Measurements from ENCODE around the gene AHCTF1.

AHCTF1 gene

GRCh38 chr1:246931549-246932365 is at the start of gene AHCTF1:
AHCTF1 (minus strand) TSS chr1:246931948; CDS start chr1:246918370, 13,578 bp downstream.
- peak; percentile 86 for DNase-seq (ENCODE audit: low read depth, low spot score)

GRCh38 chr1:246978785-246979184 is 47.0 kb upstream of the AHCTF1 start:
- DNase-seq (ENCODE audit: low read depth, low spot score): no peak

GRCh38 chr1:246978281-246978680 is 46.5 kb upstream of the AHCTF1 start:
- DNase-seq (ENCODE audit: low read depth, low spot score): no peak

GRCh38 chr1:246971969-246972368 is 40.2 kb upstream of the AHCTF1 start:
- no peak for DNase-seq (ENCODE audit: low read depth, low spot score)

- DNase-seq (ENCODE audit: low read depth, low spot score): no peak
These were observed 39.5 kb upstream of the AHCTF1 start for GRCh38 chr1:246971090-246971721.

GRCh38 chr1:246969621-246970020 is 37.9 kb upstream of the AHCTF1 start:
- DNase-seq (ENCODE audit: low read depth, low spot score): no peak

- no peak for DNase-seq (ENCODE audit: low read depth, low spot score)
These were observed 34.8 kb upstream of the AHCTF1 start for GRCh38 chr1:246966502-246966901.

GRCh38 chr1:246959944-246960693 is 28.4 kb upstream of the AHCTF1 start:
- no peak for DNase-seq (ENCODE audit: low read depth, low spot score)

- no peak for DNase-seq (ENCODE audit: low read depth, low spot score)
These were observed 22.4 kb upstream of the AHCTF1 start for GRCh38 chr1:246954126-246954525.

GRCh38 chr1:246951413-246951812 is 19.7 kb upstream of the AHCTF1 start:
- no peak for DNase-seq (ENCODE audit: low read depth, low spot score)

- DNase-seq (ENCODE audit: low read depth, low spot score): no peak
These were observed 18.2 kb upstream of the AHCTF1 start for GRCh38 chr1:246949956-246950355.

GRCh38 chr1:246947255-246947654 is 15.5 kb upstream of the AHCTF1 start:
- no peak for DNase-seq (ENCODE audit: low read depth, low spot score)

- no peak for DNase-seq (ENCODE audit: low read depth, low spot score)
These were observed 14.6 kb upstream of the AHCTF1 start for GRCh38 chr1:246946366-246946765.

- no peak for DNase-seq (ENCODE audit: low read depth, low spot score)
These were observed 3.0 kb upstream of the AHCTF1 start for GRCh38 chr1:246934765-246935164.

GRCh38 chr1:246933893-246934292 is 2.1 kb upstream of the AHCTF1 start:
- DNase-seq (ENCODE audit: low read depth, low spot score): no peak

GRCh38 chr1:246932366-246932700 is 585 bp upstream of the AHCTF1 start:
- no peak for DNase-seq (ENCODE audit: low read depth, low spot score)

GRCh38 chr1:246930830-246931548 is 759 bp downstream of the AHCTF1 start:
- DNase-seq (ENCODE audit: low read depth, low spot score): peak; percentile 12

GRCh38 chr1:246925997-246926626 is 5.6 kb downstream of the AHCTF1 start:
- no peak for DNase-seq (ENCODE audit: low read depth, low spot score)

GRCh38 chr1:246923900-246924299 is 7.8 kb downstream of the AHCTF1 start:
- DNase-seq (ENCODE audit: low read depth, low spot score): no peak

- DNase-seq (ENCODE audit: low read depth, low spot score): no peak
These were observed 8.3 kb downstream of the AHCTF1 start for GRCh38 chr1:246923482-246923881.

- DNase-seq (ENCODE audit: low read depth, low spot score): no peak
These were observed 10.3 kb downstream of the AHCTF1 start for GRCh38 chr1:246921481-246921880.

Data from activated CD4-positive, CD25-positive, alpha-beta regulatory T cell treated with anti-CD3 and anti-CD28 coated beads, Interleukin-2, amount 50 U/mL, for 16 hours (primary cell).